ENCODE results near the gene CD2BP2.

Gene CD2BP2

DNA sequence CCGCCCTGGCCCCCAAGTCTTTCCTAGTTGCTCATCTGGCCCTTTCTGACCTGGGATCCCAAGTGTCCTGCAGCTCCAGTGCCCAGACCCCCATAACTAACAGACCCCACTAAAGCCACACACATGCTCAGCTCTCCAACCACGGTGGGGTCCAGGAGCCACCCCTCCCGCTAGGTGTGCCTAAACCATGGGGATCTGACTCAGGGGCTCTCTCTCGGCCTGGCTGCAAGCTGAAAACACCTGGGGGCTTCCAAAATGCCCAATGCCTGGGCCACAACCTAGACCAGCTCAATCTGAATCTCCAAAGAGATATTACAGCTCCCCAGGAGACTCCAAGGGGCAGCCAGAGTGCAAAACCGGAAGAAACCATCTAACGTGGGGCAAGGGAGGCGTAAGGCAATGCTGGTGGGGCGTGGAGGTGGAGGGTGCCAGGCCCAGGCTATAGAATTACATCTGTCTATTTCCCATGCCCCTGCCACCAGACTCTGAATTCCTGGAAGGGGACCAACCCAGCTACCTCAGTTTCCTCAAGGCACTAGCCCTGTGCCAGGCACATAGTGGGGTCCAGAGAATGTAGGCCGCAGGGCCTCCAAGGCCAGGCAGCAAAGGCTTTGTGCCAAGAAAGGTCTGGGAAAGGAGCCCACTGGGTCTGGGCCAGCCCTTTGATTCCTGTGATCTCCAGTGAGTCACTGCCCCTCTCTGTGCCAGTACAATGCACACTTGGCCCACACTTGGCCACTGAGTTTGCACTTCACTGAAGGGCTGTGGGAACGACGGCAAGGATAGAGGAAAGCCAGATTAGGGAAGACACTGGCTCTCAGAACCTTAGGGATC, 3.3 kb downstream of the CD2BP2 start:
- Histone ChIP-seq H3K79me1 (ENCODE audit: low read length) (peaks cover 15% of the 10 kb centered on the region), H4K5ac (ENCODE audit: low read length) (no peak overlapping the region), H4K8ac (ENCODE audit: low read depth, low read length) (no peak overlapping the region), H3K36me3 (ENCODE audit: control insufficient read depth, insufficient read depth, low read length) (peaks cover 8% of the 10 kb centered on the region), H2BK5ac (ENCODE audit: low read length) (no peak overlapping the region), H2BK120ac (ENCODE audit: low read depth, low read length) (no peak overlapping the region), H3K9ac (ENCODE audit: low read length) (no peak overlapping the region), H2AK5ac (ENCODE audit: low read length) (no peak overlapping the region), H3K4me1 (ENCODE audit: control insufficient read depth, low read depth, low read length) (peaks cover 2% of the 10 kb centered on the region), H3K27ac (ENCODE audit: low read depth, low read length) (no peak overlapping the region), H3K56ac (ENCODE audit: low read length) (no peak overlapping the region), H3K4ac (ENCODE audit: low read depth, low read length) (no peak overlapping the region), H2BK15ac (replicated peaks; ENCODE audit: low read depth) (no peak overlapping the region), H3K4me2 (ENCODE audit: low read length) (no peak overlapping the region), H3K27me3 (ENCODE audit: insufficient read depth, low read length, poor library complexity) (no peaks in the 10 kb centered on the region), H3K79me2 (ENCODE audit: control insufficient read depth, insufficient read depth, low read length) (peaks cover 15% of the 10 kb centered on the region), H3K23ac (ENCODE audit: low read length) (no peak overlapping the region), H3K18ac (ENCODE audit: low read length) (no peak overlapping the region), H3K4me3 (ENCODE audit: low read length) (no peak overlapping the region)
- no CpG with 5 or more reads among the region's 11 CpGs for WGBS (ENCODE audit: extremely low coverage, insufficient coverage, low lambda C conversion rate)
- DNase-seq = no peak

DNA sequence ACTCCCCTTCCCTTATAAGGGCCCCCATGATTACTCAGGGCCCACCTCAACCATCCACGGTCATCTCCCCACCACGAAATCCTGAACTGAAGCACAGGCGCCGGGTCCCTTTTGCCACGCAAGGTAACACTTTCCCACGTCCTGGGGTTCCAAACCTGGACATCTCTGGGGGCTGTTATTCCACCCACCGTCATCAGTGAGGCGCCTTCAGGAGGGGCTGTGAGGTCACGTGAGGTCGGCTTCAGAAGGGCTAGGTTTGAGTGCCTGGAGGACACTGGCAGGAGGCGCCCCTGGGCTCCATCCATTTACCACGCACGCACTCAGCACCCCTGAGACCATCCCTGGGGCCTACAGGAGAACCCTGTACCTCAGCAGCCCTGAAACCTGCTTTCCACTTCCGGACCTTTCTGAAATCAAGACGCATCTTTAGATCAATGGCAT, 4.1 kb downstream of the CD2BP2 start:
- H4K5ac ChIP-seq (ENCODE audit: low read length) = no peak overlapping the region

DNA sequence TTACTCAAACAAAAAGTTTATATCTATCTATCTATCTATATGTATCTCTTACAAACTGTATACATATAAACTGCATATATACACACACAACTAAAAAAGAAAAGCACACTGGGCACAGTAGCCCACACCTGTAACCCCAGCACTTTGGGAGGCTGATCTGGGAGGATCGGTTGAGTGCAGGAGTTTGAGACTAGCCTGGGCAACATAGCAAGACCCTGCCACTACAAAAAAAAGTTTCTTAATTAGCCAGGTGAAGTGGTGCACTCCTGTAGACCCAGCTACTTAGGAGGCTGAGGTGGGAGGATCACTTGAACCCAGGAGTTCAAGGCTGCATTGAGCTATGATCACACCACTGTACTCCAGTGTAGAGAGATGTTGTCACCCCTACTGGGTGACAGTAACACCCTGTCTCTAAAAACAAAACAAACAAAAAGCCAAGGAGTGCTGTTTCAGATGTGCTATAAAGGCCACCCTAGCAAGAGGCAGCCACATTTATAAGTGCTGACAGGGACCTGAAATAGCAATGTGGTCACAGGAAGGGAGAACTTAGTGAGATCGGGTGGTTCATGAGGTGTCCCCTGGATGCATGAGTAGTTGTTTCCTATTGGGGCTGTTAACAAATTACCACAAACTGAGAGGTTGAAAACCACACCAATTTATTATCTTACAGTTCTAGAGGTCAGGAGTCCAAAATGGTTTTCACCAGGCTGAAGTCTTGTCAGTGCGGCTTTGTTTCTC, 4.8 kb downstream of the CD2BP2 start:
- H3K27ac ChIP-seq (ENCODE audit: low read depth, low read length) = no peak overlapping the region
- H3K36me3 ChIP-seq (ENCODE audit: control insufficient read depth, insufficient read depth, low read length) = peaks cover 8% of the 10 kb centered on the region
- no peak overlapping the region for H2BK15ac ChIP-seq (replicated peaks; ENCODE audit: low read depth)
- H2AK5ac ChIP-seq (ENCODE audit: low read length) = no peak overlapping the region
- no peak overlapping the region for H3K18ac ChIP-seq (ENCODE audit: low read length)
- no peak overlapping the region for H3K4ac ChIP-seq (ENCODE audit: low read depth, low read length)
- no peak overlapping the region for H3K23ac ChIP-seq (ENCODE audit: low read length)
- H3K79me2 ChIP-seq (ENCODE audit: control insufficient read depth, insufficient read depth, low read length) = peaks cover 15% of the 10 kb centered on the region
- no peak overlapping the region for H3K56ac ChIP-seq (ENCODE audit: low read length)
- H3K4me3 ChIP-seq (ENCODE audit: low read length) = no peak overlapping the region
- no peak overlapping the region for H2BK5ac ChIP-seq (ENCODE audit: low read length)
- no peaks in the 10 kb centered on the region for H3K4me1 ChIP-seq (ENCODE audit: control insufficient read depth, low read depth, low read length)
- no peak overlapping the region for H4K5ac ChIP-seq (ENCODE audit: low read length)
- H3K4me2 ChIP-seq (ENCODE audit: low read length) = no peak overlapping the region
- H4K8ac ChIP-seq (ENCODE audit: low read depth, low read length) = no peak overlapping the region
- H3K9ac ChIP-seq (ENCODE audit: low read length) = no peak overlapping the region
- H2BK120ac ChIP-seq (ENCODE audit: low read depth, low read length) = no peak overlapping the region
- no peak for DNase-seq
- no CpG with 5 or more reads among the region's 3 CpGs for WGBS (ENCODE audit: extremely low coverage, insufficient coverage, low lambda C conversion rate)
- H3K27me3 ChIP-seq (ENCODE audit: insufficient read depth, low read length, poor library complexity) = no peaks in the 10 kb centered on the region
- H3K79me1 ChIP-seq (ENCODE audit: low read length) = peaks cover 15% of the 10 kb centered on the region

More for the DNA sequence above, 4.1 kb downstream of the CD2BP2 start:
- H2BK120ac ChIP-seq (ENCODE audit: low read depth, low read length) = no peak overlapping the region
- H3K23ac ChIP-seq (ENCODE audit: low read length) = no peak overlapping the region
- H3K27ac ChIP-seq (ENCODE audit: low read depth, low read length) = no peak overlapping the region
- peaks cover 15% of the 10 kb centered on the region for H3K79me1 ChIP-seq (ENCODE audit: low read length)
- H2BK15ac ChIP-seq (replicated peaks; ENCODE audit: low read depth) = no peak overlapping the region
- peaks cover under 1% of the 10 kb centered on the region for H3K4me1 ChIP-seq (ENCODE audit: control insufficient read depth, low read depth, low read length)
- no peaks in the 10 kb centered on the region for H3K27me3 ChIP-seq (ENCODE audit: insufficient read depth, low read length, poor library complexity)
- no peak overlapping the region for H2BK5ac ChIP-seq (ENCODE audit: low read length)
- H3K56ac ChIP-seq (ENCODE audit: low read length) = no peak overlapping the region
- H4K8ac ChIP-seq (ENCODE audit: low read depth, low read length) = no peak overlapping the region
- H3K4ac ChIP-seq (ENCODE audit: low read depth, low read length) = no peak overlapping the region
- WGBS (ENCODE audit: extremely low coverage, insufficient coverage, low lambda C conversion rate) = no CpG with 5 or more reads among the region's 15 CpGs
- no peak overlapping the region for H3K18ac ChIP-seq (ENCODE audit: low read length)
- no peak for DNase-seq
- H2AK5ac ChIP-seq (ENCODE audit: low read length) = no peak overlapping the region
- H3K4me2 ChIP-seq (ENCODE audit: low read length) = no peak overlapping the region
- H3K79me2 ChIP-seq (ENCODE audit: control insufficient read depth, insufficient read depth, low read length) = peaks cover 15% of the 10 kb centered on the region
- H3K9ac ChIP-seq (ENCODE audit: low read length) = no peak overlapping the region
- no peak overlapping the region for H3K4me3 ChIP-seq (ENCODE audit: low read length)
- H3K36me3 ChIP-seq (ENCODE audit: control insufficient read depth, insufficient read depth, low read length) = peaks cover 8% of the 10 kb centered on the region

DNA sequence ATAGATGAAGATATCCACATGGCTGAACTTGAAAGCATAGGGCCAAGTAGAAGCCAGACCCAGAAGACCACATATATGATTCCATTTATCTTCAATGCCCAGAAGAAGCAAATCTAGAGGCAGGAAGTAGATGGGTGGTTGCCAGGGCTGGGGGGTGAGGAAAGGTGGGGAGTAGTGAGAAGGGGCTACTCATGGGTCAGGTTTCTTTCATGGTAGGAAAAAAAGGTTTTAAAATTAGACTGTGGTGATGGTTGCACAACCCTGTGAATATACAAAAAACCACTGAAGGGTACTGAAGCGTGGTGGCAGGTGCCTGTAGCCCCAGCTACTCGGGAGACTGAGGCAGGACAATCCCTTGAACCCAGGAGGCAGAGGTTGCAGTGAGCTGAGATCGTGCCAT, 5.4 kb downstream of the CD2BP2 start:
- Histone ChIP-seq H4K8ac (ENCODE audit: low read depth, low read length) (no peak overlapping the region), H2BK15ac (replicated peaks; ENCODE audit: low read depth) (no peak overlapping the region), H3K4me1 (ENCODE audit: control insufficient read depth, low read depth, low read length) (no peaks in the 10 kb centered on the region), H2AK5ac (ENCODE audit: low read length) (no peak overlapping the region), H2BK5ac (ENCODE audit: low read length) (no peak overlapping the region), H3K23ac (ENCODE audit: low read length) (no peak overlapping the region), H3K27ac (ENCODE audit: low read depth, low read length) (no peak overlapping the region), H3K56ac (ENCODE audit: low read length) (no peak overlapping the region), H3K36me3 (ENCODE audit: control insufficient read depth, insufficient read depth, low read length) (peaks cover 8% of the 10 kb centered on the region), H3K79me2 (ENCODE audit: control insufficient read depth, insufficient read depth, low read length) (peaks cover 12% of the 10 kb centered on the region), H3K9ac (ENCODE audit: low read length) (no peak overlapping the region), H3K4ac (ENCODE audit: low read depth, low read length) (no peak overlapping the region), H3K79me1 (ENCODE audit: low read length) (peaks cover 15% of the 10 kb centered on the region), H3K18ac (ENCODE audit: low read length) (no peak overlapping the region), H3K27me3 (ENCODE audit: insufficient read depth, low read length, poor library complexity) (no peaks in the 10 kb centered on the region), H4K5ac (ENCODE audit: low read length) (no peak overlapping the region), H3K4me2 (ENCODE audit: low read length) (no peak overlapping the region), H2BK120ac (ENCODE audit: low read depth, low read length) (no peak overlapping the region), H3K4me3 (ENCODE audit: low read length) (no peak overlapping the region)
- no CpG with 5 or more reads among the region's 3 CpGs for WGBS (ENCODE audit: extremely low coverage, insufficient coverage, low lambda C conversion rate)
- DNase-seq = no peak

DNA sequence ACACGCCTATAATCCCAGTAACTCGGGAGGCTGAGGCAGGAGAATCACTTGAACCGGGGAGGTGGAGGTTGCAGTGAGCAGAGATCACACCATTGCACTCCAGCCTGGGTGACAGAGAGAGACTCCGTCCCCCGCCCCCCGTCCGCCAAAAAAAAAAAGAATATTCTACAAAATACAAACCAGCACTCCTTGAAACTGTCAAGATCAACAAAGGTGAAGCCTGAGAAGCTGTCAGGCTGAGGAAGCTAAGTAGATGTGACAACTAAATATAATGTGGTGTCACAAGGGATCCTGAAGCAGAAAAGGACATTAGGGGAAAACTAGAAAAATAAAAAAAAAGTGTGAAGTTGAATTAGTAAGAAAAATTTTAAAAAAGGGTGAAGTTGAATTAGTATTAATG, 6.2 kb downstream of the CD2BP2 start:
- no CpG with 5 or more reads among the region's 7 CpGs for WGBS (ENCODE audit: extremely low coverage, insufficient coverage, low lambda C conversion rate)
- H3K27ac ChIP-seq (ENCODE audit: low read depth, low read length) = no peak overlapping the region
- peaks cover 9% of the 10 kb centered on the region for H3K79me1 ChIP-seq (ENCODE audit: low read length)
- peaks cover 4% of the 10 kb centered on the region for H3K79me2 ChIP-seq (ENCODE audit: control insufficient read depth, insufficient read depth, low read length)
- no peak overlapping the region for H3K4ac ChIP-seq (ENCODE audit: low read depth, low read length)
- no peak overlapping the region for H2BK5ac ChIP-seq (ENCODE audit: low read length)
- H3K4me3 ChIP-seq (ENCODE audit: low read length) = no peak overlapping the region
- H3K36me3 ChIP-seq (ENCODE audit: control insufficient read depth, insufficient read depth, low read length) = peaks cover 8% of the 10 kb centered on the region
- no peak overlapping the region for H3K4me2 ChIP-seq (ENCODE audit: low read length)
- no peak overlapping the region for H3K9ac ChIP-seq (ENCODE audit: low read length)
- no peak overlapping the region for H2BK120ac ChIP-seq (ENCODE audit: low read depth, low read length)
- H4K5ac ChIP-seq (ENCODE audit: low read length) = no peak overlapping the region
- no peak overlapping the region for H2BK15ac ChIP-seq (replicated peaks; ENCODE audit: low read depth)
- H4K8ac ChIP-seq (ENCODE audit: low read depth, low read length) = no peak overlapping the region
- H3K4me1 ChIP-seq (ENCODE audit: control insufficient read depth, low read depth, low read length) = no peaks in the 10 kb centered on the region
- no peaks in the 10 kb centered on the region for H3K27me3 ChIP-seq (ENCODE audit: insufficient read depth, low read length, poor library complexity)
- H3K23ac ChIP-seq (ENCODE audit: low read length) = no peak overlapping the region
- no peak overlapping the region for H2AK5ac ChIP-seq (ENCODE audit: low read length)
- no peak overlapping the region for H3K56ac ChIP-seq (ENCODE audit: low read length)
- no peak overlapping the region for H3K18ac ChIP-seq (ENCODE audit: low read length)
- DNase-seq = no peak

Measured in mesendoderm (in vitro differentiated cells).